Right ventricle myocardium inferior (tissue), 1 donor: ENCODE data around the gene KDR. TPM values are rescaled to one million over a fixed set of nuclear protein-coding genes. Genes with fewer than 3 reads are reported as not detected.

Source experiments
- ATAC-seq: fragments of 200-7000 bp; cut with Tn5 transposase; one replicate; pipeline ENCODE4 v1.9.1; 2020; ENCODE audit warnings: mild to moderate bottlenecking, moderate library complexity
- DNase-seq: peaks from one replicate; pipeline ENCODE4 v3.0.0; 2021; ENCODE audit errors: missing footprints
- intact Hi-C: fragments of 100-400 bp; cut with DNase I; formaldehyde crosslinking; loops from one replicate; pipeline ENCODE4 v1.11.0; 2022
- total RNA-seq: library from RNA; stranded (reverse); fragmentation: NEBNext Ultra II Directional; extraction: Animal tissue kit (Norgen Biotek cat#: 25700); gene quantifications from one replicate; pipeline ENCODE4 v1.2.1, GENCODE V29; 2021
- donor health status: DM: no; HTN: yes; CAD: no; lungs with severe emphysema.

The KDR gene
- total RNA-seq, 1 donor from 2014 or later = 23.2 TPM

- DNase-seq (no peak), ATAC-seq (no peak)
- intact Hi-C loops = no loop called here
Measured at GRCh38 chr4:55087009-55087912, 38.1 kb downstream of the KDR start.

GRCh38 chr4:55086578-55086977 is 38.8 kb downstream of the KDR start:
- DNase-seq = no peak
- intact Hi-C loops = no loop called here
- no peak for ATAC-seq

DNA sequence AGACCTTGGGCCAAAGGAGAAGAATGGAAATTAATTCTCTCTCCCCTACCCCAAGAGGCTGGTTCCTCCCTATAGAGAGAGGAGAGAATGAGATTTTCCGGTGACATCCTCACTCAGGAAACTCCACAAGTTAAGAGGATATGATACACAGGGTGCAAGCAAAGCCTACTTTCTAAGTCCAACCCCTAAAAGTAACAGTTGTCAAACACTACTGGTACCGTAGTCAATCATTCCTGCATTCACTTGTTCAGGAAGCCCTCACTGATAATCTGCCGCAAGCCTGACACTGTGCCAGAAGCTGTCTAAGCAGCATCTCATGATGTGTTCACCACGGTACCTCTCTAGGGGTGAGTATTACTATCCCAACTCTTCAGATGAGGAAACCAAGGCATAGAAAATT is 41.7 kb downstream of the KDR start:
- ATAC-seq (no peak), DNase-seq (no peak)
- intact Hi-C loops = loop anchor here (5.0 kb wide), 1 partner anchor 81 kb away; no protein-coding TSS in a partner anchor

GRCh38 chr4:55082756-55083155 is 42.6 kb downstream of the KDR start:
- ATAC-seq (no peak), DNase-seq (no peak)
- intact Hi-C loops = loop anchor here (5.0 kb wide), 1 partner anchor 80 kb away; no protein-coding TSS in a partner anchor

GRCh38 chr4:55080174-55080865 is 45.1 kb downstream of the KDR start:
- DNase-seq (no peak), ATAC-seq (peak; percentile 42)
- intact Hi-C loops = loop anchor here (5.0 kb wide), 1 partner anchor 78 kb away; no protein-coding TSS in a partner anchor

DNA sequence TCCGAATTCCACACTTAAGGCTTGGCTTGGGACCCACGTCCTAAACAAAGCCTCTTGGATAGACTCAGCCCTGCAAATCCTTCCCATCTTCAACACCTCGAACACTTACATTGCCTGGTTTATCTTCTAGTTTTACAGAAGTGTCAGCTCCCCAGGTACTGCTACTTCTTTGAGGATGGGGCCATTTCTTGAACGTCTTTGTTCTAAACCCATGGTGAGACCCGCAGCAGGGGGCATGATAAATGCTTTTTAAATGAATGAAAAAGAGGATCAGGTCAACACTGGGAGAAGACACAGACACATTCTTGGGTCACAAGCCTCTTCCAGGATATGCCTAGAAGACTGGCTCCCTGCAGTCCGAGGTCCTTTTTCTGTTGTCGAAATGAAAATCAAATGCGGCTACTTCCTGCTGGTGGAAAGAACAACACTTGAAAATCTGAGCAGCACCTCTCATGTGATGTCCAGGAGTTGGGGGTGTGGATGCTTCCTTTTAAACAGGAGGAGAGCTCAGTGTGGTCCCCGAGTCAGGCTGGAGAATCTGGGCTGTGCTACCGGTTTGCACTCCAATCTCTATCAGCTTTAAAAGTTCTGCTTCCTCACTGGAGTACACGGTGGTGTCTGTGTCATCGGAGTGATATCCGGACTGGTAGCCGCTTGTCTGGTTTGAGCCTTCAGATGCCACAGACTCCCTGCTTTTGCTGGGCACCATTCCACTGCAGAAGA is 45.8 kb downstream of the KDR start:
- intact Hi-C loops = loop anchor here (5.0 kb wide), 3 partner anchors 42 to 77 kb away; no protein-coding TSS in a partner anchor
- DNase-seq (no peak), ATAC-seq (peak; percentile 33)

- DNase-seq (peak; percentile 75), ATAC-seq (peak; percentile 85)
- intact Hi-C loops = loop anchor here (5.0 kb wide), 2 partner anchors 42 to 43 kb away; no protein-coding TSS in a partner anchor
Measured at GRCh38 chr4:55078987-55079386, 46.4 kb downstream of the KDR start.

DNA sequence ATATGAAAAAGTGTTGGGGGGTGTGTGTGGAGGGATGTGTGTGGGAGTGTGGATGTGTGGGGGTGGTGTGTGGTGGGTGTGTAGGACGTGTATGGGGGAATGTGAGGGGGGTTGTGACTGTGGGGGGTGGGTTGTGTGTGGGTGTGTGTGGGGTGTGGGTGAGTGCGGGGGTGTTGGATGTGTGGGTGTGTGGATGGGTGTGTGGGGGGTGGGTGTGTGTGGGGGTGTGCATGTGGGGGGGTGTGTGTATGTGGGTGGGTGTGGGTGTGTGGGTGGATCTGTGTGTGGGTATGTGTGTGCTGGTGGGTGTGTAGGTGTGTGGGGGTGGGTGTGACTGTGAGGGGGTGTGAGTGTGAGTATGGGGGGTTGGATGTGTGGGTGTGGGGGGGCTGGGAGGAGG is 47.8 kb downstream of the KDR start:
- DNase-seq = no peak
- intact Hi-C loops = loop anchor here (5.0 kb wide), 2 partner anchors 40 to 45 kb away; no protein-coding TSS in a partner anchor
- no peak for ATAC-seq

DNA sequence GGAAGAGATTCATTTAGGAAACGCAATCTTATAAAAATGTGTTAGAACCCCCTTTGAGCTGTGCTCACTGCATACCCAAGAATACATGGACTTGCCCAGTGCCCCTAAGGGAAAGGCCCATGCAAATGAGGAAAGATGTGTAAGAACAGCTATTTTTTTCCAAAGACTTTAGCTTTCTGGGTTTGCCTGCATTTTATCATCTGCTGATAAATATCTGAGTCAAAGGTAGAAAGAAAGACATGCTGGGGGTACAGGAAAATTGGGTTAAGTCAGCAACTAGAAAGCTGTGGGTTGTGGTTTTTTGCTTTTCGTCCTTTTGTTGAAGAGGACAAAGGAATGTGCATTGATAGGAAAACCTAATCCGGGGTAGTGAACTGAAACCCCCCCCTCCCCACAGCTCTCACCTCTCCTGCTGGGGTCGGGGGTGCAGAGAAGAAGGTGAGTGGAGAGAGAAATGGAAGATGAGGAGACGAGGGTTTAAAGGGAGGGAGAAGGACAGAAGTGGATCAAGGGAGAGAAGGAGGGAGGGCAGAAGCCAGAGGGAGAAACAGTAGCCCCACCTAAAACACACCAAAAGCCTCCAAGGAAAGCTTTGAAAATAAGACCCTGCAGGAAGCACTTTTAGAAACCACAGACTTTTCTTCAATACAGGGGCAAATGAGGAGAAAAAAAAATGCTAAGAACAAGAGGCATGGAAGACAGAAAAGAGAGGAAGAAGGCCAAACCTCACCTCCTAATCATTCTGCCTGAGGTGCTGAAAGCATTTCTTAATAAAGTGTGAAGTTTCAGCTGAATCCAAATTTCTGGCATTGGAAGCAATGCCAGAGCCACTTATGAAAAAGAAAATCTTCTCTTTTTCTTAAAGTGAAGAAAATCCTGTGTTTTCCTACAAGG is 49.3 kb downstream of the KDR start:
- no peak for ATAC-seq
- intact Hi-C loops = loop anchor here (5.0 kb wide), 2 partner anchors 39 to 46 kb away; no protein-coding TSS in a partner anchor
- DNase-seq = no peak

DNA sequence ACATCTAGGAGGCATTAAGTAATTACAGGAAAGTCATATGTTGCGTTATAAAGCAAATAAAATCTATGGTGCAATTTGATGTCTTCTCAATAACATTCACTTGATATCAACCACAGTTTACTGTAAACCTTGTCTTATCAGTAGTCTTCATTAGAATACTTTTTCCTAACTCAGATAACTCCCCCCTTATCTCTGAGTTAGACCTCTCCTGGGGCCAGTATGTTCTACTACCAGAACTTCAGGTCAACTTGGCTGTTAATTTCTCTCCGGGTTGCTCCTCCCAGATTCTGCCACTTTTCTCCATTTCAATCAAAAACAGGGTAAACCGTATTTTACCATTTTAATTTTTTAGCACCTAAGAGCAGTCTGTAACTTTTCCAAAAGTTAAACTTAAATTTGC is 50.0 kb downstream of the KDR start:
- no peak for ATAC-seq
- no peak for DNase-seq
- intact Hi-C loops = loop anchor here (5.0 kb wide), 2 partner anchors 38 to 47 kb away; no protein-coding TSS in a partner anchor

GRCh38 chr4:55074386-55074785 is 51.0 kb downstream of the KDR start:
- no peak for DNase-seq
- intact Hi-C loops = no loop called here
- ATAC-seq = no peak

- DNase-seq (no peak), ATAC-seq (no peak)
- intact Hi-C loops = no loop called here
Measured at GRCh38 chr4:55071951-55072350, 53.4 kb downstream of the KDR start.

- ATAC-seq (no peak), DNase-seq (no peak)
- intact Hi-C loops = no loop called here
Measured at GRCh38 chr4:55069248-55069647, 56.1 kb downstream of the KDR start.

- intact Hi-C loops = no loop called here
- DNase-seq = no peak
- no peak for ATAC-seq
Measured at GRCh38 chr4:55068522-55068921, 56.9 kb downstream of the KDR start.

DNA sequence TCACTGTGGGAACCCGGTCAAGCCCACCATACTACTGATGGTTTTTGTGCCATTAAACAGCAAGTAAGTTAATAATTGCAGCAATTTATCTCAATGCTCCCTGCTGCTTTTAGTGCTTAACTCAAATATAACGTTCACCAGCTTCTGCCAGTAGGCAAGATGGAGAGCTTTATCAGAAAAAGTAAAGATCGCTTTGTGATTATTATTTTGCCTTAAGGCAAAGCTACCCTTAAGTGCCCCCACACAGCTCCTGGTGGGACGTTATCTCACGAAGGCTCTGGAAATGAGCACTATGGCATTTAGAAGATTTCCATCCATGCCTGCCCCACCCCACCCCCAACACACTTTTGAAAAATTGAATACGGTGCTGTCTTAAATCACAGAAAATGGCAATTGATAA is 59.4 kb downstream of the KDR start:
- intact Hi-C loops = no loop called here
- DNase-seq = no peak
- no peak for ATAC-seq

DNA sequence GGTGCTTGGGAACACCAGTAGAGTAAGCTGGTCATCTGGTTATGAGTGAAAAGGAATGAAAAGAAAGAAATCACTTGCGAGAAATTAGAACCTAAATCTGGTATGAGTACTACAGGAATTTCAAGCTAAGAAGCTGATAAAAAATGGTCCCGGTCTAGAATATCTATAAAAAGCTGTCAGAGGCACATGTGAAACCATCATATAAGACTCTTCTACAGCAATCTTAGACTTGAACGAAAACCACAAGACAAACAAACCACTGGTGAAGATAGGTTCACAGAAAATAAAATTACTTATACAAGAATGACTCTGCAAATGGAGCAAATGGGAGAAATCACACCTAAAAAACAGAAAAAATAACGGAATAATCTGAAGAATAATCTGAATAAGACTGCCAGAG is 69.9 kb downstream of the KDR start:
- ATAC-seq = no peak
- intact Hi-C loops = no loop called here
- no peak for DNase-seq

- intact Hi-C loops = no loop called here
- no peak for DNase-seq
- ATAC-seq = peak; percentile 31
Measured at GRCh38 chr4:55051532-55051931, 73.9 kb downstream of the KDR start.

GRCh38 chr4:55050418-55050950 is 74.9 kb downstream of the KDR start:
- no peak for DNase-seq
- intact Hi-C loops = no loop called here
- ATAC-seq = no peak
